Lower leg skin (tissue), 4 donors: ENCODE results near the gene LRRIQ4. TPM values are rescaled to one million over a fixed set of nuclear protein-coding genes. Genes with fewer than 3 reads are reported as not detected.

Source experiments
- DNase-seq, 2 donors: peaks; one replicate each; pipeline ENCODE4 v3.0.0-alpha.2; 2019; ENCODE audit warnings: low spot score in 2 of 2
- H3K4me3 ChIP-seq: fragments of 200-600 bp; sonication (generic); 2 replicates; pipeline ENCODE4 v1.5.1; 2017; ENCODE audit warnings: mild to moderate bottlenecking, low read depth; ENCODE audit not compliant: poor library complexity, severe bottlenecking
- POLR2A ChIP-seq, 2 donors: fragments of 450-650 bp; IDR thresholded peaks; one replicate each; pipeline ENCODE4 v1.6.1; 2016 to 2017; ENCODE audit warnings: antibody characterized with exemption in 2 of 2, mild to moderate bottlenecking in 1 of 2, moderate library complexity in 1 of 2
- WGBS, 2 donors: methylation state at CpG; one replicate each; pipeline ENCODE4 v1.1.5; 2018; 5-methylcytosine and 5-hydroxymethylcytosine counted together
- intact Hi-C: fragments of 100-400 bp; cut with DNase I; formaldehyde crosslinking; loops from one replicate; pipeline ENCODE4 v1.15.0; 2023; ENCODE audit warnings: low total_unique reads
- total RNA-seq, 4 donors: library from RNA; depleted of rRNA; stranded (reverse); fragments of >200 nt; gene quantifications; one replicate each; pipeline ENCODE4 v1.1.0, GENCODE V29; 2016
- TF ChIP-seq, protein P1 (sequence below), 3 donors: fragments of 450-650 bp; IDR thresholded peaks; one replicate each; pipeline ENCODE4 v1.5.1; 2016; ENCODE audit warnings: antibody characterized with exemption in 3 of 3, mild to moderate bottlenecking in 3 of 3, moderate library complexity in 2 of 3

Gene LRRIQ4
- total RNA-seq, 4 donors from 2014 or later = not detected

DNA sequence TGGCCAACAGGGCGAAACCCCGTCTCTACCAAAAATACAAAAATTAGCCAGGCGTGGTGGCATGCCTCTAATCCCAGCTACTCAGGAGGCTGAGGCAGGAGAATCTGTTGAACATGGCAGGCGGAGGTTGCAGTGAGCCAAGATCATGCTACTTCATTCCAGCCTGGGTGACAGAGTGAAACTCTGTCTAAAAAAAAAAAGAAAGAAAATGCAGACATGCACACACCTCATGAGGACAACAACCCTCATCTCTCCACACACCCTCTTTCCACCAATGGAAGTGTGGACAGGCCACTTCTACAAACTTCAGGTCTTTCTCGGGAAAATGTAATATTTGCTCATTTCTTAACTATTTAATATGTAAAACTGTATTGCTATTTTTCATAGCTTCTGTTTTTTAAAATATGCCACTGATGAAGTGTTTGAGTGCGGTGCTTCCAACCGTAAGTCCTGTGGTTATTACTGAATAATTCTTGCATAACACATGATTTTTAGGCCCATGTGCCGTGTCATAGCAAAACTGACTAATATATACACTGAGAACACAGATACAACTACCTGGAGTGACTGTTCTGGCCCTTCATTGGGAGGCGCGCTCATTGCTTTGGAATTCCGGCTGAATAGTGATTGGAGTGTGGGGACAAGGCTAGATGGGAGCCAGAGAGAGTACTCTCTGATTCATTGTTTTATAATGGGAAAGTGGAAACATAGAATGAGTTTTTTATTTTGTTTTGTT is 34.0 kb downstream of the LRRIQ4 start:
- DNase-seq = no peak
- intact Hi-C loops = no loop called here
- TF ChIP-seq, protein P1, sequence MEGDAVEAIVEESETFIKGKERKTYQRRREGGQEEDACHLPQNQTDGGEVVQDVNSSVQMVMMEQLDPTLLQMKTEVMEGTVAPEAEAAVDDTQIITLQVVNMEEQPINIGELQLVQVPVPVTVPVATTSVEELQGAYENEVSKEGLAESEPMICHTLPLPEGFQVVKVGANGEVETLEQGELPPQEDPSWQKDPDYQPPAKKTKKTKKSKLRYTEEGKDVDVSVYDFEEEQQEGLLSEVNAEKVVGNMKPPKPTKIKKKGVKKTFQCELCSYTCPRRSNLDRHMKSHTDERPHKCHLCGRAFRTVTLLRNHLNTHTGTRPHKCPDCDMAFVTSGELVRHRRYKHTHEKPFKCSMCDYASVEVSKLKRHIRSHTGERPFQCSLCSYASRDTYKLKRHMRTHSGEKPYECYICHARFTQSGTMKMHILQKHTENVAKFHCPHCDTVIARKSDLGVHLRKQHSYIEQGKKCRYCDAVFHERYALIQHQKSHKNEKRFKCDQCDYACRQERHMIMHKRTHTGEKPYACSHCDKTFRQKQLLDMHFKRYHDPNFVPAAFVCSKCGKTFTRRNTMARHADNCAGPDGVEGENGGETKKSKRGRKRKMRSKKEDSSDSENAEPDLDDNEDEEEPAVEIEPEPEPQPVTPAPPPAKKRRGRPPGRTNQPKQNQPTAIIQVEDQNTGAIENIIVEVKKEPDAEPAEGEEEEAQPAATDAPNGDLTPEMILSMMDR (IDR thresholded peaks at IDR 0.05) = no peak
- 92 to 93% methylated on average over 11 of the region's 11 CpGs for WGBS, 2 donors
- H3K4me3 ChIP-seq = no peak overlapping the region

DNA sequence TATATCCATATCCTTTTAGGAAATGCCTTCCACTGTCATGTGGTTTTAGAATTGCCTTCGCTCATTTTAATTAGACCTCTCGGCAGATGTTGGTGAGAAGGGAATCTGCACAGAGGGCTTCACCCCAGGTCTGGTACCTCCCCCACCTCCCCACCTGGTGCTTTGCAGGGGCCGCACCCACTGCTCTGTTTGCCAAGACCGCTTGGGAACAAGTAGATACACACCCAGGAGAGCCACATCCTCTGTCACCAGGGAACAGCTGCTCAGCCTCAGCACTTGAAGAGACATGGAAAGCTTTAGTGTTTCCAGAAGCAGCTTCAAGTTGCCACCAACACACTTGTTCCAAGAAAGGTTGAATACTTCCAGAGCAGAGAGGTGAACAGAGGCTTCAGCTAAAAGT is 35.2 kb downstream of the LRRIQ4 start:
- TF ChIP-seq POLR2A (IDR thresholded peaks at IDR 0.05) = no peak
- TF ChIP-seq, protein P1 (IDR thresholded peaks at IDR 0.05) = no peak
- no peak overlapping the region for H3K4me3 ChIP-seq
- no peak for DNase-seq
- 39 to 44% methylated on average over 4 of the region's 4 CpGs for WGBS, 2 donors
- intact Hi-C loops = no loop called here

DNA sequence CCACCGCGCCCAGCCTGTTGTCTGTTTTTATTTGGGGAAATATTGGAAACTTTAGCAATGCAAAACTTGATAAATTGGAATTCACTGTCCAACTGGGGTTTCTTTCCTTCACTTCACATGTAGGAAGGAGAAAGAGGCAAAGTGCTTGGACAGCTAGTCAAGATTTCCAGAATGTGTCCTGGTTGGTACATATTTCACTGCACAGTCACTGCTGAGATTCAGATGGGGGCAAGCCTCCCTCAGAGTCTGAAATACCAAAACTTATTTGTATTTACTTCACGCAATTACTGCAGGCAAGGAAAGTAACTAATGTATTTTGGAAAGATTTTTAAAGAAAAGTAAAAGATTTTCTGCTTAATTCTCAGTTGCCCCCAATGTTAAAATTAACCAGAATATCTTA is 36.1 kb downstream of the LRRIQ4 start:
- intact Hi-C loops = no loop called here
- no peak for TF ChIP-seq POLR2A (IDR thresholded peaks at IDR 0.05)
- TF ChIP-seq, protein P1 (IDR thresholded peaks at IDR 0.05) = no peak
- no peak overlapping the region for H3K4me3 ChIP-seq
- DNase-seq = no peak
- 97 to 98% methylated on average over 3 of the region's 3 CpGs for WGBS, 2 donors

DNA sequence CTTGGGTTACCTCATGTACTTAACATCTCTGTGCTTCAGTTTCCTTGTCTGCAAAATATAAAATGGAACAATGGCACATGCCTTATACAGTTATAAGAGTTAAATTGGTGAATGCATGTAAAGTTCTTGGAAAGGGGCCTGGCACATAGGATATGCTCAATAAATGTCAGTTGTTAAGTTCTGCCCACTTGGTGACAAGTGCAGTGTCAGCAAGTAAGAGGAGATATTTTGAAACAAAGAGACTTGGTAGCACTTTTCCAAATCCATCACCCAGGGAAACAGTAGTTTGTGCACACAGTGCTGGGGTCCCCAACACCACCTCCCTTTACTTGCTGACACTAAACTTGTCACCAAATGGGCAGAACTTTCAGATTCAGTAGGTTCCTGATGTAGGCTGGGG is 37.9 kb downstream of the LRRIQ4 start:
- DNase-seq = no peak
- intact Hi-C loops = no loop called here
- TF ChIP-seq, protein P1 (IDR thresholded peaks at IDR 0.05) = no peak
- TF ChIP-seq POLR2A (IDR thresholded peaks at IDR 0.05) = no peak
- no peak overlapping the region for H3K4me3 ChIP-seq

DNA sequence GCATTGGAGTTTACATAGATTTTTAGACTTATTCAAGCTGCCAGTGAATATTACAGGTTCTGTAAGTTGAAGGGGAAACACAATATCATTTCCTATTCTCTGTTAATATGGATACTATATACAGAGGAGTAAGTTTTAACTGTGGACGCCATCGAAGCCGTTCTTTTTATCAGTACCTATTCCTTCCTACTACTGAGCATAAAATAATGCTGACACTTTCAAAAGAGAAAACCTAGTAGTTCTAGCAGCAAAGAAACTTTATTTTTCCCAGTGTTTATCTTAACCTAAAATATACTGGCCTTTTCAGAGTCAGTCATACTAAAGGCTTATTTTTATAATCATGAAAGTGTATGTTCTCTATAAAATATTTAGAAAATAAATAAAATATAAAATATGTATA is 42.8 kb downstream of the LRRIQ4 start:
- 96% methylated on average over 3 of the region's 3 CpGs for WGBS, 2 donors
- H3K4me3 ChIP-seq = no peak overlapping the region
- intact Hi-C loops = no loop called here
- no peak for TF ChIP-seq POLR2A (IDR thresholded peaks at IDR 0.05)
- TF ChIP-seq, protein P1 (IDR thresholded peaks at IDR 0.05) = no peak
- no peak for DNase-seq

DNA sequence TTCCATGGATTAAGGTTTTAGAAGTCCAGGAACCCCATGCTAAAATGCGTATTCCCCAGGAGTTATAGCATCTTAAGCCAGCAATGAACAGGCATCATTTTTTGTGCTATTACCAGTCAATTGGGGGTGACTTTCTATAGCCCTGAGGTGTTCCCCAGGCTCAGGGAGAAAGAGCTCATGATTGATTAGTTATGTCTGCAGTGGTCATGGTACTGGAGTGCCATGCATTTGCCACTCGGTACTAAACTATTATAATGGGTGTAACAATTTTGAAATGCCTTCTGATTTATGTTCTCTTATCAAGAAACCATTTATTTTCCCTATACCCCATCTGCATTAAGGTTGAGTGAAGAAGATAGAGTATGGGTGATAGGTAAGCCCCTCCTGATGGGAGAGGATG is 45.1 kb downstream of the LRRIQ4 start:
- H3K4me3 ChIP-seq = no peak overlapping the region
- WGBS, 2 donors = 76 to 77% methylated on average over 2 of the region's 2 CpGs
- no peak for DNase-seq
- intact Hi-C loops = no loop called here
- TF ChIP-seq, protein P1 (IDR thresholded peaks at IDR 0.05) = no peak
- TF ChIP-seq POLR2A (IDR thresholded peaks at IDR 0.05) = no peak
